Measurements from ENCODE around the gene EFCAB6. TPM values are rescaled to one million over a fixed set of nuclear protein-coding genes. Genes with fewer than 3 reads are reported as not detected.

EFCAB6 gene
- polyA plus RNA-seq, 3 donors: not detected

GRCh38 chr22:43774318-43774915 lies 37.7 kb downstream of the EFCAB6 start:
- H3K4me2 ChIP-seq (replicated peaks; ENCODE audit: extremely low read depth, low read length, poor library complexity, severe bottlenecking): no peak overlapping the region
- Mint-ChIP-seq H3K4me1 (no peaks in the 10 kb centered on the region), H3K4me3 (no peak overlapping the region), H3K27me3 (ENCODE audit: low read depth in 3 of 3) (peaks cover 2 to 8% (median 6%) of the 10 kb centered on the region in 3 donors), H3K36me3 (no peaks in the 10 kb centered on the region), H3K27ac (no peak overlapping the region), H3K9me3 (peaks cover 0 to 1% (median 0%) of the 10 kb centered on the region in 7 donors)
- H3K79me2 ChIP-seq (ENCODE audit: insufficient read depth, low read length): no peaks in the 10 kb centered on the region
- no peak overlapping the region for H3K4me3 ChIP-seq (replicated peaks in 1 of 3; ENCODE audit: low read depth in 2 of 3, low read length in 3 of 3)
- H3K36me3 ChIP-seq (replicated peaks in 1 of 2; ENCODE audit: control insufficient read depth in 1 of 2, insufficient read depth in 2 of 2, low read length in 2 of 2): no peaks in the 10 kb centered on the region
- H3K4me1 ChIP-seq (ENCODE audit: control insufficient read depth in 1 of 2, insufficient read depth in 2 of 2, low read length in 2 of 2): no peaks in the 10 kb centered on the region
- no peak for TF ChIP-seq CTCF (IDR thresholded peaks at IDR 0.05)
- H3K9me3 ChIP-seq (replicated peaks in 1 of 2; ENCODE audit: control insufficient read depth in 1 of 2, insufficient read depth in 1 of 2, low read length in 2 of 2): no peaks in the 10 kb centered on the region
- 95% methylated on average over 18 of the region's 21 CpGs for WGBS (ENCODE audit: insufficient coverage)
- H3K27me3 ChIP-seq (ENCODE audit: control insufficient read depth in 2 of 2, insufficient read depth in 2 of 2, low read length in 2 of 2): no peaks in the 10 kb centered on the region
- intact Hi-C loops (cut with micrococcal nuclease): no loop called here
- no peak overlapping the region for H3K9ac ChIP-seq (ENCODE audit: insufficient read depth, low read length, poor library complexity, severe bottlenecking)
- no peak overlapping the region for H3K27ac ChIP-seq (ENCODE audit: low read depth in 1 of 2, low read length in 2 of 2)
- H2AFZ ChIP-seq (ENCODE audit: insufficient read depth, low read depth, low read length, poor library complexity, severe bottlenecking): no peak overlapping the region
- no peaks in the 10 kb centered on the region for H4K20me1 ChIP-seq (ENCODE audit: insufficient read depth, low read length)
- DNase-seq: no peak

DNA sequence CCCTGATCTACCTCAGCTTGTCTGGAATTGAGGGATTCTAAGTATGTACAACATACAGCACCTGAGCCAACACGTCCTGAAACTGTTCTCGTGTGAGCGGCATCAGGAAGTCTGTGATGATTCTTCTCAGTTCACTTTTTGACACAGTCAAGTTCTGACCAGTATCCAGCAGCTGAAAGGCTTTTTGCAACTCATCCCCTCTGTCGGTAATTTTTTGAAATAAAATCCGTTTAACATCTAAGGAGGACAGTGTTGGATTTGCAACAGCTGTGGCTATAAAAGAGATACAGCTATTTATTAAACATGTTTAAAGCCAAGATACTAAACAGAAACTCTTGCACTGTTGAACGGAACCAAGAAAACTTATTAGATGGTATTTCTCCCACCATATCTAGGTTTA lies 39.3 kb downstream of the EFCAB6 start:
- Histone ChIP-seq H3K27me3 (ENCODE audit: control insufficient read depth in 2 of 2, insufficient read depth in 2 of 2, low read length in 2 of 2) (no peaks in the 10 kb centered on the region), H4K20me1 (ENCODE audit: insufficient read depth, low read length) (no peaks in the 10 kb centered on the region), H3K36me3 (replicated peaks in 1 of 2; ENCODE audit: control insufficient read depth in 1 of 2, insufficient read depth in 2 of 2, low read length in 2 of 2) (no peaks in the 10 kb centered on the region), H2AFZ (ENCODE audit: insufficient read depth, low read depth, low read length, poor library complexity, severe bottlenecking) (no peak overlapping the region), H3K4me1 (ENCODE audit: control insufficient read depth in 1 of 2, insufficient read depth in 2 of 2, low read length in 2 of 2) (no peaks in the 10 kb centered on the region), H3K4me2 (replicated peaks; ENCODE audit: extremely low read depth, low read length, poor library complexity, severe bottlenecking) (no peak overlapping the region), H3K27ac (ENCODE audit: low read depth in 1 of 2, low read length in 2 of 2) (no peak overlapping the region), H3K9me3 (replicated peaks in 1 of 2; ENCODE audit: control insufficient read depth in 1 of 2, insufficient read depth in 1 of 2, low read length in 2 of 2) (no peaks in the 10 kb centered on the region), H3K79me2 (ENCODE audit: insufficient read depth, low read length) (no peaks in the 10 kb centered on the region), H3K4me3 (replicated peaks in 1 of 3; ENCODE audit: low read depth in 2 of 3, low read length in 3 of 3) (no peak overlapping the region), H3K9ac (ENCODE audit: insufficient read depth, low read length, poor library complexity, severe bottlenecking) (no peak overlapping the region)
- peaks cover 0 to 1% (median 0%) of the 10 kb centered on the region in 7 donors for H3K9me3 Mint-ChIP-seq
- 90% methylated on average over 2 of the region's 6 CpGs for WGBS (ENCODE audit: insufficient coverage)
- no peak overlapping the region for H3K4me3 Mint-ChIP-seq
- intact Hi-C loops (cut with micrococcal nuclease): no loop called here
- H3K27ac Mint-ChIP-seq: no peak overlapping the region
- DNase-seq: no peak
- H3K36me3 Mint-ChIP-seq: no peaks in the 10 kb centered on the region
- no peaks in the 10 kb centered on the region for H3K4me1 Mint-ChIP-seq
- TF ChIP-seq CTCF (IDR thresholded peaks at IDR 0.05): no peak
- H3K27me3 Mint-ChIP-seq (ENCODE audit: low read depth in 3 of 3): peaks cover 2 to 8% (median 3%) of the 10 kb centered on the region in 3 donors

Measured in CD14-positive monocyte (primary cell).